CD4-positive, alpha-beta memory T cell (primary cell): Measurements from ENCODE around the gene SSBP3. TPM values are rescaled to one million over a fixed set of nuclear protein-coding genes. Genes with fewer than 3 reads are reported as not detected.

Experiments used
- CTCF ChIA-PET: fragments of 350-600 bp; sonication (Branson Sonifier 250); formaldehyde crosslinking; loops from one replicate; lab custom pipeline; 2021; ENCODE audit warnings: inconsistent platforms; ENCODE audit not compliant: partially characterized antibody; lab: Charles Lee
- POLR2A ChIA-PET: fragments of 350-600 bp; sonication (Branson Sonifier 250); formaldehyde crosslinking; loops from one replicate; lab custom pipeline; 2021; ENCODE audit not compliant: partially characterized antibody; lab: Charles Lee
- DNase-seq, 5 donors: peaks; one replicate each; pipeline versions ENCODE4 v3.0.0 to v3.0.0-alpha.2; 2020 to 2022; ENCODE audit warnings: mixed read lengths in 1 of 5
- H3K27ac ChIP-seq: one replicate; pipeline ENCODE4 v1.7.0; 2013; ENCODE audit warnings: low read depth, low read length
- H3K27me3 ChIP-seq: 2 replicates; pipeline ENCODE4 v1.7.0; 2013; ENCODE audit warnings: mild to moderate bottlenecking, low read length, moderate library complexity; ENCODE audit not compliant: insufficient read depth
- H3K36me3 ChIP-seq: 2 replicates; pipeline ENCODE4 v1.7.0; 2013; ENCODE audit warnings: mild to moderate bottlenecking, low read length, moderate library complexity; ENCODE audit not compliant: insufficient read depth
- H3K4me1 ChIP-seq: 2 replicates; pipeline ENCODE4 v1.7.0; 2013; ENCODE audit warnings: mild to moderate bottlenecking, low read length, moderate library complexity; ENCODE audit not compliant: insufficient read depth
- H3K4me3 ChIP-seq, 2 donors: one replicate each; pipeline ENCODE4 v1.7.0; 2013; ENCODE audit warnings: low read length in 2 of 2, mild to moderate bottlenecking in 1 of 2
- H3K9me3 ChIP-seq, 2 donors: one replicate each; pipeline ENCODE4 v1.7.0; 2013; ENCODE audit warnings: low read length in 2 of 2, control low read depth in 1 of 2; ENCODE audit not compliant: control insufficient read depth in 1 of 2
- H3K27ac Mint-ChIP-seq, 7 donors: one replicate each; pipeline ENCODE4 v1.8.0; 2020 to 2021; ENCODE audit warnings: mixed read lengths in 7 of 7, mild to moderate bottlenecking in 6 of 7, inconsistent platforms in 3 of 7, moderate library complexity in 3 of 7
- H3K27me3 Mint-ChIP-seq, 2 donors: one replicate each; pipeline ENCODE4 v1.8.0; 2020 to 2021; ENCODE audit warnings: mixed read lengths in 2 of 2
- H3K36me3 Mint-ChIP-seq, 2 donors: one replicate each; pipeline ENCODE4 v1.8.0; 2020 to 2021; ENCODE audit warnings: mixed read lengths in 2 of 2, inconsistent platforms in 1 of 2, mild to moderate bottlenecking in 1 of 2
- H3K4me1 Mint-ChIP-seq, 4 donors: one replicate each; pipeline ENCODE4 v1.8.0; 2020 to 2021; ENCODE audit warnings: mixed read lengths in 4 of 4, mild to moderate bottlenecking in 1 of 4
- H3K4me3 Mint-ChIP-seq, 8 donors: one replicate each; pipeline ENCODE4 v1.8.0; 2020 to 2021; ENCODE audit warnings: mixed read lengths in 8 of 8, mild to moderate bottlenecking in 7 of 8, moderate library complexity in 6 of 8, inconsistent platforms in 3 of 8
- H3K9me3 Mint-ChIP-seq, 8 donors: one replicate each; pipeline ENCODE4 v1.8.0; 2020 to 2021; ENCODE audit warnings: mixed read lengths in 8 of 8, mild to moderate bottlenecking in 5 of 8, inconsistent platforms in 3 of 8, moderate library complexity in 1 of 8
- intact Hi-C: fragments of 100-400 bp; cut with micrococcal nuclease; formaldehyde crosslinking; loops from one replicate; pipeline ENCODE4 v1.15.1; 2023
- polyA plus RNA-seq, 2 donors: library from polyadenylated mRNA; unstranded; fragments of 300-500 nt; fragmentation: Illumina TruSeq; gene quantifications; one replicate each; pipeline ENCODE4 v1.2.3, GENCODE V29; 2021
- total RNA-seq, 2 experiments: library from RNA; stranded (reverse); gene quantifications; one replicate each; pipeline ENCODE4 v1.2.3, GENCODE V29; 2021

SSBP3 gene
- total and polyA plus RNA-seq, 4 experiments from 2014 or later, result 10.9 to 87.6 (median 45.1) TPM

- H3K4me1 ChIP-seq, result peaks cover 7% of the 10 kb centered on the region
- H3K36me3 ChIP-seq, result no peaks in the 10 kb centered on the region
- peaks cover under 1 to 19% (median 12%) of the 10 kb centered on the region in 4 donors for H3K4me1 Mint-ChIP-seq
- H3K27me3 ChIP-seq, result no peaks in the 10 kb centered on the region
- no peak for DNase-seq
- peaks cover 0 to 2% (median 0%) of the 10 kb centered on the region in 8 donors for H3K9me3 Mint-ChIP-seq
- CTCF ChIA-PET, result no interaction called here
- POLR2A ChIA-PET, result no interaction called here
- H3K9me3 ChIP-seq, result no peaks in the 10 kb centered on the region
- no peak overlapping the region for H3K27ac ChIP-seq
- no peaks in the 10 kb centered on the region for H3K27me3 Mint-ChIP-seq
- no peak overlapping the region for H3K4me3 Mint-ChIP-seq
- intact Hi-C loops, result no loop called here
- peak overlapping the region in 5 of 7 donors; percentile 1 to 77 (median 43) for H3K27ac Mint-ChIP-seq
- no peak overlapping the region for H3K4me3 ChIP-seq
- H3K36me3 Mint-ChIP-seq, result peaks cover 14 to 35% of the 10 kb centered on the region in 2 donors
Measured at GRCh38 chr1:54225378-54225777, 180.8 kb downstream of the SSBP3 start.

DNA sequence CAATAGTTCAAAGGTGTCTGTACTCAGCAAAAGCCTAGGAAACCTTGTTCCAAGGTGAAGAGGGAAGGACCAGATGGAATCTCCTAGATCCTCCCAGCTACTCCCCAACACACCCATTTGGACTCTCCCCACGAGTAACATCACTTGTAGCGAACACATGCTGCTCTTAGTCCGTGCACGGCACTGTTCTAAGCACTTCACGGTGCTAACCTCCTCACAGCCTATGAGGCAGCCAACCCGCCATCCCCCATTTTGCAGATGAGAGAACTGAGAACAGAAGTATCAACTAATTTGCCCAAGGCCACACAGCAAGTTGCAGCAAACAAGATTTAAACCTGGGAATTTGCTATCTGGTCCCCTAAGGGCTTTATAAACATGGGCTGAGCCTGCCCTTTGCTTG is 182.0 kb downstream of the SSBP3 start:
- Mint-ChIP-seq H3K36me3 (peaks cover 17 to 41% of the 10 kb centered on the region in 2 donors), H3K27me3 (no peaks in the 10 kb centered on the region), H3K4me3 (no peak overlapping the region), H3K9me3 (no peaks in the 10 kb centered on the region), H3K27ac (peak overlapping the region in 5 of 7 donors; percentile 39 to 68 (median 57)), H3K4me1 (peaks cover 1 to 14% (median 5%) of the 10 kb centered on the region in 4 donors)
- Histone ChIP-seq H3K4me1 (no peaks in the 10 kb centered on the region), H3K27ac (no peak overlapping the region), H3K9me3 (no peaks in the 10 kb centered on the region), H3K4me3 (no peak overlapping the region), H3K27me3 (no peaks in the 10 kb centered on the region), H3K36me3 (peaks cover 5% of the 10 kb centered on the region)
- intact Hi-C loops, result no loop called here
- ChIA-PET POLR2A (no interaction called here), CTCF (no interaction called here)
- DNase-seq, result no peak

DNA sequence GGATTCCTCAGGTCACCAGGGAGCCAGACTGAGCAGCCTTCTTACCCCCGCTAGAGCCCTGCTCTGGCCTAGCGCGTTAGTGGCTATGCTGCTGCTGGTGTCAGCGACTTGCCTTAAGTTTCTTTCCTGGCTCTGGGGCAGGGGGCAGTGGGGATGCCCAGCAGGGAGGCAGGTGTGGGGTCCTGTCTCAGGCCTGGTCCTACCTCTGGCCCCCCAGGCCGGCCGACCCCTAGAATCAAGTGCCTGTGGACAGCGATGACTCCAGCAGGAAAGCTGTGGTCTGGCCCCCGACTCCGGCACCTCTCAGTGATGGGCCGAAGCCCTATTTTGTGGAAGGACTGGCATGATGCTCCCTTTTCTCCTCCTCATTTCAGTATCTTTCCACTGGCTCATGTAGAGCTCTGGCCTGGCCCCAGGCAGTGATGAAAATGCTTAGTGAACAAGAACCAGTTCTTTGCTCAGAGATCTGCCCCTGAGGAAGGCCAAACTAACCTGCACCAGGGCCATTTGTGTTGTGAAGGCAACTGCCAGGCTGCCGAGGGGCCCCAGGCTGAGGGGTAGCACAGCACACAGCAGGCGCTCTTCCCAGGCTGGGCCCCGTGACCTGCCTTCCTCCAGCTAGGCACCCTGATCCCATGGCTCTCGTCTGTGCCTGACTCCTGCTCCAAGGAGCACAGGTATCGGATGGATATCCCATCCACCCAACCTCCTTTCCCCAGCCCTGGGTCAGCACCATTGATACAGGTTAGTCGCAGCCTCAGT is 182.6 kb downstream of the SSBP3 start:
- Histone ChIP-seq H3K27ac (no peak overlapping the region), H3K4me3 (no peak overlapping the region), H3K27me3 (no peaks in the 10 kb centered on the region), H3K9me3 (no peaks in the 10 kb centered on the region), H3K36me3 (peaks cover 11% of the 10 kb centered on the region), H3K4me1 (no peaks in the 10 kb centered on the region)
- CTCF ChIA-PET, result no interaction called here
- POLR2A ChIA-PET, result no interaction called here
- H3K27me3 Mint-ChIP-seq, result no peaks in the 10 kb centered on the region
- peaks cover 1 to 15% (median 3%) of the 10 kb centered on the region in 4 donors for H3K4me1 Mint-ChIP-seq
- intact Hi-C loops, result no loop called here
- peaks cover 19 to 46% of the 10 kb centered on the region in 2 donors for H3K36me3 Mint-ChIP-seq
- H3K9me3 Mint-ChIP-seq, result no peaks in the 10 kb centered on the region
- DNase-seq, result no peak
- no peak overlapping the region for H3K4me3 Mint-ChIP-seq
- H3K27ac Mint-ChIP-seq, result peak overlapping the region in 2 of 7 donors; percentile 57 to 68

DNA sequence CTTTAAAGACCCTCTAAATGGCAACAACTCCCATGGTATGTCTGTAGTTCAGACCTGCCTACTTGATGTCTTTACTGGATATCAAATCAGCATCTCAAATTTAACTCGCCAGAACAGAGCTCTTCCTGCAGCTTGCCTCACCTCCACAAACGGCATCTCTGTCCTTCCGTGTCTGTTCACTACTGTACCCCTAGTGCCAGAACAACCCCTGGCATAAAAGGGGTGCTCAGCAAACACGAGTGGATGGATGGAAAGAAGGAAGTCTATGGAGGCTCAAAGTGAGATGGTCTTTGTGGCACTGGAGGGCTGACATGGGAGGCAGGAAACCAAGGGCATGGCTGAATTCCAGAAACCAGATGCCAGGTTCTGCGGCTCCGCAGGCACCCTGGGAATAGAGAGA is 183.5 kb downstream of the SSBP3 start:
- POLR2A ChIA-PET, result no interaction called here
- Mint-ChIP-seq H3K4me3 (no peak overlapping the region), H3K27ac (peak overlapping the region in 3 of 7 donors; percentile 25 to 79 (median 71)), H3K9me3 (no peaks in the 10 kb centered on the region), H3K27me3 (no peaks in the 10 kb centered on the region), H3K4me1 (peaks cover 1 to 16% (median 5%) of the 10 kb centered on the region in 4 donors), H3K36me3 (peaks cover 21 to 55% of the 10 kb centered on the region in 2 donors)
- Histone ChIP-seq H3K27ac (no peak overlapping the region), H3K9me3 (no peaks in the 10 kb centered on the region), H3K36me3 (peaks cover 20% of the 10 kb centered on the region), H3K27me3 (no peaks in the 10 kb centered on the region), H3K4me1 (no peaks in the 10 kb centered on the region), H3K4me3 (no peak overlapping the region)
- intact Hi-C loops, result no loop called here
- DNase-seq, result no peak
- CTCF ChIA-PET, result no interaction called here

DNA sequence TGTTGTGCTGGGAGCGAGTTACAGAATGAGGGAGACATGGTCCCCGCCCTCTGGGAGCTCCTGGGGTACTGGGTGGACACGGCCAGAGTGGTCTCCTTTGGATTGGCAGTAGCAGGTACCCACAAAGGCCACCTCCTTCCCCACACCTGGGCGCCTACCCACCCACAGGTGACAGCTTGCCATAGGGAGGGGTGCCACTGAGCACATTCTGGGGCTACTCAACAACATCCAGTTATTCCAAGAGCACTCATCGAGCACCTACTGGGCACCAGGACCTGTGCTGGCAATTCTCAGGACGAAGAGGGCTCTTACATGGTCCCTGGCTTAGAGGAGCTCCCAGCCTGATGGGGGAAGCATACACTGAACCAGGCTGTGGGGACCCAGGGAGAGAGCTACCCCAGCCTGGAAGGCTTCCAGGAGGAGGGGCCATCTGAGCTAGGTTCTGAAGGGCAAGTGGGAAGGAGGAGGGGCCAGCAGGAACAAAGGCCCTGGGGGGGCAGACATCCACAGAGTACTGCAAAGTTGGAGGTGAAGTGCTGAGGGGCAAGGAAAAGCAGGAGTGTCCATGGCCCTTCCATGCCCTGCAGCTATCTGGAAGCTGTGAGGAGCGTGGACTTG is 184.2 kb downstream of the SSBP3 start:
- intact Hi-C loops, result no loop called here
- H3K36me3 Mint-ChIP-seq, result peaks cover 27 to 60% of the 10 kb centered on the region in 2 donors
- Histone ChIP-seq H3K4me1 (no peaks in the 10 kb centered on the region), H3K4me3 (no peak overlapping the region), H3K9me3 (no peaks in the 10 kb centered on the region), H3K27ac (no peak overlapping the region), H3K36me3 (peaks cover 28% of the 10 kb centered on the region), H3K27me3 (no peaks in the 10 kb centered on the region)
- ChIA-PET POLR2A (interaction anchor here (0.7 kb wide), 1 partner anchor 183 kb away, joined by 3 read pairs; no protein-coding TSS in a partner anchor), CTCF (no interaction called here)
- H3K27ac Mint-ChIP-seq, result peak overlapping the region in 2 of 7 donors; percentile 36 to 71
- no peaks in the 10 kb centered on the region for H3K9me3 Mint-ChIP-seq
- no peak for DNase-seq
- no peak overlapping the region for H3K4me3 Mint-ChIP-seq
- H3K4me1 Mint-ChIP-seq, result peaks cover 1 to 18% (median 5%) of the 10 kb centered on the region in 4 donors
- no peaks in the 10 kb centered on the region for H3K27me3 Mint-ChIP-seq

GRCh38 chr1:54221113-54221834 is 184.9 kb downstream of the SSBP3 start:
- ChIA-PET CTCF (no interaction called here), POLR2A (interaction anchor here (0.9 kb wide), 1 partner anchor 21 kb away, joined by 3 read pairs; the partner anchor contains the start of genes CYB5RL and MRPL37)
- Histone ChIP-seq H3K27ac (no peak overlapping the region), H3K27me3 (no peaks in the 10 kb centered on the region), H3K36me3 (peaks cover 35% of the 10 kb centered on the region), H3K4me3 (no peak overlapping the region), H3K4me1 (no peaks in the 10 kb centered on the region), H3K9me3 (no peaks in the 10 kb centered on the region)
- peak overlapping the region in 3 of 7 donors; percentile 33 to 45 (median 41) for H3K27ac Mint-ChIP-seq
- peaks cover 33 to 66% of the 10 kb centered on the region in 2 donors for H3K36me3 Mint-ChIP-seq
- H3K27me3 Mint-ChIP-seq, result no peaks in the 10 kb centered on the region
- no peak overlapping the region for H3K4me3 Mint-ChIP-seq
- H3K9me3 Mint-ChIP-seq, result no peaks in the 10 kb centered on the region
- no peak for DNase-seq
- peaks cover 1 to 18% (median 5%) of the 10 kb centered on the region in 4 donors for H3K4me1 Mint-ChIP-seq
- intact Hi-C loops, result no loop called here
